ENCODE results near the gene TMEM50B.
"Not testable (repeated sequence)": the region's sequence is repeated elsewhere in the genome, so short reads cannot be mapped to it uniquely, and the experiment has no call there.

The TMEM50B gene

DNA sequence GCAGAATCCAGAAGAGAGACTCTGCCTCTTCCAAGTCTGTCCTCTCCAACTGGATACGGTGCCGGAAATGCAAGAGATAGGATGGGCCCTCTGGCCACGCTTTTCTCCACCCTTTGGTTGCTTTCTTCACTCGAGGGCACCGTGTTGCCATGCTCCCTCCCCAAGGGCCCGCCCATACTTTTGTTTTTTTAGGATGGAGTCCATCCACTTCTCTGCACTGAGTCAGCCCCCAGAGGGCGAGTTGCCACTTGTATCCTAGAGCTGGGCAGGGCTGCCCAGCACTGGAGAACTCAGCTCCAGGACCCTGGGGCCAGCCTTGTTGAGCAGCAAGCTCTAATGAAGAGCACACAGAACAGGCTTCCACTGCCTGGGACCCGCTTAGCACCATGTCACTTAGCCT is 51.1 kb downstream of the TMEM50B start:
- peak; percentile 30 for DNase-seq (ENCODE audit: low spot score)

DNA sequence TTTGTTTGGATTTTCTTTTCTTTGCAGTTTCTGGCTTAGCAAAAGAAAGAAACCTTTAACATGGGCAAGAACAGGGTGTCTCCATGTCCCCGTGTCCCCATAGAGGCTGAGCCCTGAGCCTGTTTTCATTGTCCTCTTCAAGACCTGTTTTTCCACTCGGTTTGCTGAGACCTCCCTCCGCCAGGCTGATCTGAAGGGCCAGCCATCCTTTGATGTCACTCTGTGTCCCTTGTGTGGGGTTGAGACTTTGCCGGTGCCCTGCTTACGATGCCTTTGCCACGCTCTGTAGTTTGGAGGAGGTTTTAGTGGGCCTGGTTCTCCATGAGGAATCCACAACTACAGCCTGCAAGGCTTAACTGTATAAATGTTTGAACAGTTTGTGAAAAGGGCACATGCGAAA is 52.7 kb downstream of the TMEM50B start:
- no peak for DNase-seq (ENCODE audit: low spot score)

DNA sequence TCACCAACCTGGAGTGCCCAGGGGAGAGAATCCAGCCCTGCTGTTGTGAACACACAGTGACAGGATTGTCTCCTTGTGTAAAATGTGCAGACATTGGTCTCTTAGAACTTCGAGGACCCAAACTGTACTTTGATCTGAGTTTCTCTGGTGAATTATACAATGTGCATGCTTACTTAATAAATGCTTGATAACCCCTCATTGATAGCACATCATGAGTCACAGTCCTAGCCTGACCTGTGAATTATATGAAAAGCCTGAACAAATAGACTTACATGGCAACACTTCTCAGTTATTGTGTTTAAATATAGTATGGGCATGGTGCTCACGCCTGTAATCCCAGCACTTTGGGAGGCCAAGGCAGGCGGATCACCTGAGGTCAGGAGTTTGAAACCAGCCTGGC is 53.9 kb downstream of the TMEM50B start:
- DNase-seq (ENCODE audit: low spot score): no peak

DNA sequence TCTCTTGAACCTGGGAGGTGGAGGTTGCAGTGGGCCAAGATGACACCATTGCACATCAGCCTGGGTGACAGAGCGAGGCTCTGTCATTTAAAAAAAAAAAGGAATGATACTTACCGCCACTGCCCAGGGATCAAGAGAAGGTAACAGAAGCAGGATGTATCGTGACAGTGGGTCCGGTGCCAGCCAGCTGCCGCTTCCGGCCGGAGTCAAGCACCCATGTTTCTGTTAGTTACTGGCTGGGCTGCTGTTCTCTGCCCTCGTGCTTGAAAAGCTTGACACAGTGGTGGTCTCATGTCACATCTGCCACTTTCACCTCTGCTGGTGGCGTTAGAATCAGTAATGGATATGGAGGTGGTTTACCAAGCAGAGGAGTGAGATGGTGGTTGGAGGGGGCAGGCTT is 55.6 kb downstream of the TMEM50B start:
- no peak for DNase-seq (ENCODE audit: low spot score)

DNA sequence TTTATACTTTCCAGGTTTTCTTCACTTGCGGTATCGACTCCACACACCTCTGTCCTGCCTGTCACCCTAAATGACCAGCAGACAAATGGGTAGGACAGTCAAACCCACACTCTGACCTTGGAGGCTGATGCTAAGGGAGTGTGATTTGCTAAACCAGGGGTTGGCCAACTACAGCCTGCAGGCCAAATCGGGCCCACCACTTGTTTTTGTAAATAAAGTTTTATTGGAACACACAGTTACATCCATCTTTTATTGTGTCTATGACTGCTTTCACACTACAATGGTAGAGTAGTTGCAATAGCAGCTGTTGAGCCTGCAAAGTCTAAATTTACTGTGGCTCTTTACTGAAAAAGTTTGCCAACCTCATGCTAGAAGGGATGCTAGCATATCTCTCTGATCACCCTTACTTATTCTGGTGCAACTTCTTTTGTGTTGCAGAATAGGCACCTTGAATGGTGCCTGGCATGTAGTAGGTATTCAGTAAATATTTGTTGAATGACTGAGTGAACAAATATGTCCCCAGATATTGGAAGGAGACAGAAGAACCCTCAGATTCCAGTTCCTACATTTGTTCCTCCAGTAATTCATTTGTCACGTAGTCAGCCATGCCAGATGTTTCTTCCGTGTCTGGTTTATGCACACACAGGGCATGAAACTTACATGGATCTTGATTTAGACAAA is 57.9 kb downstream of the TMEM50B start:
- DNase-seq (ENCODE audit: low spot score): no peak

DNA sequence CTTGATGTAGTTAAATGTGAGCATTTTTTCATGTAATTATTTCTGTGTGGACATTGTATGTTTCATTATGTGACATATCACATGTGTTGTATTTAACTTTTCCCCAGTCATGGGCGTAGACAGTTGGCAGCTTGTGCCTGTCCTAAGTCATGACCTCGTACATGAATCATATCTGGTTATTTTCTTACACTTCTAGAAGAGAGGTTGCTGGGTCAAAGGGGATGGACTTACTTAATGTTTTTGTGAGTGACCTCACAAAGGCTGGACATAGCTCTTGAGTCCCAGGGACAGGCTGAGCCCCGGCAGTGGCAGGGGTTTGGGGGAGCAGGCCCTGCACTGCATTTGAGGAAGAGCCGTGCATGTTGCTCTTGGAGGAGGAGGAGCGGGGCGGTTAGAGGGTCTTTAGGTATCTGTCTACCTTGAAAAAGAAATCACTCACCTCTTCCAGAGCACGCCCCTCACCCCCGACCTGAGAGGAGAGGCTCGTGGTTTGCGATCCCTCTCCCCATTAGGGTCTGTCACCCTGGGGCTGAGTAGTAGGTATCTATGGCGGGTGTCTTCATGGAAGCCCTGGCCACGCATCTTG is 60.1 kb downstream of the TMEM50B start:
- peak; percentile 17 for DNase-seq (ENCODE audit: low spot score)

DNA sequence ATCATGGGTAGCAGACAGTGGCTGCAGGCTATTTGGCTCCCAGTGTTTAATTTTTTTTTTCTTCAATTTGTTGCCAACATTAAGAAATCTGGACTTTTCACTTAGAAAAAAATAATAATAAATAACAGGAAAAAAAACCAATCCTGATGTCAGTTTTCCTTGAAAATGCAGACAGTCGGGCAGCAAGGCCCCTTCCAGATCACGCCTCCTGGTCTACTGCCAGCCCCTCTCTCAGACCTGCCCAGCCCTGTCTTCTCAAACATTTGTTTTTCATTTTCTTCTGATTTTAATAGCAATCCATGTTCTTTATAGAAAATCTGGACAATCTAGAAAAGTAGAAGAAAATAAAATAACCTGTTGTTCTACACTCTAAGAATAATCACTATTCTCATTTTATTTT is 61.1 kb downstream of the TMEM50B start:
- DNase-seq (ENCODE audit: low spot score): no peak

DNA sequence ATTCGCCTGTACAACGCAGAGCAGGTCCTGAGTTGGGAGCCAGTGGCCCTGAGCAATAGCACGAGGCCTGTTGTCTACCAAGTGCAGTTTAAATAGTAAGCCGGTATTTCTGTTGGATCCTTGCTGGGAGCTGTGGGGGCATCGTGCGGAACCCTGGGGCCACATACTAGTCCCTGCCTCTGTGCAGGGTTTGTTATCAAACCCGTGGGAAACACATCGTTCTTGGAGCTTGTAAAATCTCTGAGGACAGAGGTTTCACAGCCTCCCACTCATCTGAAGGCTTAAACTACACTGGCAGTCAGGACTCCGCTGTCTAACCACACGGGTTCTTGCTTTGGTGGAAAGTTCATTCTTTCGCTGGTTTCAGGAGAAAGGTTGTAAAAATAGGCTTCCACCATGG is 64.8 kb downstream of the TMEM50B start:
- DNase-seq (ENCODE audit: low spot score): no peak

DNA sequence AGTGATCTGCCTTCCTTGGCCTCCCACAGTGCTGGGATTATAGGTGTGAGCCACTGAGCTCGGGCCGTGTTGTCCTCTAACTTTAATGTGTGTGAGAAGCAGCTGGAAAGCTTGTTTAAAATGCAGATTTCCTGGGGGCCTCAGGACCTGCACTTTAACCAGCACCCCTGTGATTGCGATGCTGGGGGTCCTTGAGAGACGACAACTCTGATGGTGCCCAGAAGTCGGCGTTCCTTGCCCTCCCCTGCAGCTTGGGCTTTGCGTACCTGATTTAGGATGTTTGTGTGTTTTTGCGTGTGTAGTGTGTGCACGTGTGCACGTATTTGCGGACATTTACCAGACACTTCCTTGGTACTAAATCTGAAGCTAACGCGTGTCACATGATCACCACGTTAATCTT is 65.7 kb downstream of the TMEM50B start:
- no peak for DNase-seq (ENCODE audit: low spot score)

DNA sequence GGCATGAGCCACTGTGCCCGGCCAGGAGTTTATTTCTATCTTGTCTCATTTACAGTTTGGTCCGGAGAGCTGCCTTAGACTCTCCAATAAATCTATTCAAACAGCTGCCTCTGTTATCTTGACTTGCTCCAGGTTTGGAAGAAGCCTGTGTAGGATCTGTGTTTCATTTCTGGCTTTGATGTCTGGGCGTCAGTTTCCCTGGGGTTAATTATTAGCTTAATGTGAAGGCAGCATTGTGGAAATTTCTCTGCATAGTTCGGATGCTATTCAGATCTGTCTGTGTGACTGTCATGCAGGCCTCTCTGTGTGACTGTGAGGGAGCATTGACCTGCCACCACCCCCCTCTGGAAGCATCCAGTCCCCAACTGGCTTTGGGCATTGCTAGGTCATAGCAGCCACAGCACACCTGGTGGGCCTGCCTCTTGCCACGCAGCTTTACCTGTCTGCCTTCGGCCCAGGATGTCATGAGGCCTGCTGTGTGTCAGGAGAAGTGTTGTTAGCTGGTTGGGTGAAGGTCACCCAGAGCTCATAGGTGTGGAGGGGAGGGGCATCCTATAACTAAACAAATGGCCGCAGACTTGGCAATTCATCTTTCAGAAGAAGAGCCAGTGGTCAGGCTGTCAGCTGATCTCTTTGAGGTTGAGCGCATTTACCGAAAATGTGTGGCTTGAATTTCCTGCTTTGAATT is 66.8 kb downstream of the TMEM50B start:
- DNase-seq (ENCODE audit: low spot score): no peak

DNA sequence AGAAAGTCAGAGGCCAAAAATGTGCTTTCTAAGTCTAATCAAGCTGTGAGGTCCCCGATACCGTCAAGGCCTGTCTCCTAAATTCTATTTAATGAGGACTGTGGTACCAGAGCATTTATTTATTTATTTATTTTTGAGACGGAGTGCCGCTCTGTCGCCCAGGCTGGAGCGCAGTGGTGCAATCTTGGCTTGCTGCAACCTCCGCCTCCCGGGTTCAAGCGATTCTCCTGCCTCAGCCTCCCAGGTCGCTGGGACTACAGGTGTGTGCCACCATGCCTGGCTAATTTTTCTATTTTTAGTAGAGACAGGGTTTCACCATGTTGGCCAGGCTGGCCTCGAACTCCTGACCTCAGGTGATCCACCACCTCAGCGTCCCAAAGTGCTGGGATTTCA is 67.3 kb downstream of the TMEM50B start:
- not testable (repeated sequence) for DNase-seq (ENCODE audit: low spot score)

DNA sequence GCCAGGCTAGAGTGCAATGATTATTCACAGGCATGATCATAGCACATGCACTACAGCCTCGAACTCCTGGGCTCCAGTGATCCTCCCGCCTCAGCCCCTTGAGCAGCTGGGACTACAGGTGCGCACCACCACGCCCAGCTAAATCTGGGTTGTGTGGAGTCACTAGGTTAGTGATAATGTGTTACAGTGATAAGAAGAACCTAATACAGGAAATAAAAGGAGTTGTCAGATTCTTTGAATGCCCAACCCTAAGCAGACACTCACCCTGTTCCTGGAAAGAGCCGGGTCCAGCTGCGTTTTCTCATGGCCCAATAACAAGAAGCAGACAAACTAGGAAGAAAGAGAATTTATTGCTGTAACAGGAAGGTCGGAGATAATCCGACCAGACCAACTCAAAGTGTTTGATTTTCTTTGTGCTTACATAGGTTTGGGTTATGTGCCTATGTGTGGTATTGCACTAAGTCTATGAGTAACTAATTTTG is 67.8 kb downstream of the TMEM50B start:
- DNase-seq (ENCODE audit: low spot score): no peak

DNA sequence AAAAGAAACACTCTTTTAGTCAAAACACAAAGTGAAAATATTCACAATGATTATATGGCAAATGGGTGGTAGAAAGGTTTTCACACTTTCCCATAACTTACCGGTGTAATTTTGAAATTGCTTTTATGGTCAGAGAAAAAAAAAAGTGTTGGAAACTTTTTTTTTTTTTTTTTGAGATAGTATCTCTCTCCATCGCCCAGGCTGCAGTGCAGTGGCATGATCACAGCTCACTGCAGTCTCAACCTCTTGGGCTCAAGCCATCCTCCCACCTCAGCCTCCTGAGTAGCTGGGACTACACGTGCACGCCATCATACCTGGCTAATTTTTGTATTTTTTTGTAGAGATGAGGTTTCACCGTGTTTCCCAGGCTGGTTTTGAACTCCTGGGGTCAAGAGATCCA is 73.3 kb downstream of the TMEM50B start:
- no peak for DNase-seq (ENCODE audit: low spot score)

DNA sequence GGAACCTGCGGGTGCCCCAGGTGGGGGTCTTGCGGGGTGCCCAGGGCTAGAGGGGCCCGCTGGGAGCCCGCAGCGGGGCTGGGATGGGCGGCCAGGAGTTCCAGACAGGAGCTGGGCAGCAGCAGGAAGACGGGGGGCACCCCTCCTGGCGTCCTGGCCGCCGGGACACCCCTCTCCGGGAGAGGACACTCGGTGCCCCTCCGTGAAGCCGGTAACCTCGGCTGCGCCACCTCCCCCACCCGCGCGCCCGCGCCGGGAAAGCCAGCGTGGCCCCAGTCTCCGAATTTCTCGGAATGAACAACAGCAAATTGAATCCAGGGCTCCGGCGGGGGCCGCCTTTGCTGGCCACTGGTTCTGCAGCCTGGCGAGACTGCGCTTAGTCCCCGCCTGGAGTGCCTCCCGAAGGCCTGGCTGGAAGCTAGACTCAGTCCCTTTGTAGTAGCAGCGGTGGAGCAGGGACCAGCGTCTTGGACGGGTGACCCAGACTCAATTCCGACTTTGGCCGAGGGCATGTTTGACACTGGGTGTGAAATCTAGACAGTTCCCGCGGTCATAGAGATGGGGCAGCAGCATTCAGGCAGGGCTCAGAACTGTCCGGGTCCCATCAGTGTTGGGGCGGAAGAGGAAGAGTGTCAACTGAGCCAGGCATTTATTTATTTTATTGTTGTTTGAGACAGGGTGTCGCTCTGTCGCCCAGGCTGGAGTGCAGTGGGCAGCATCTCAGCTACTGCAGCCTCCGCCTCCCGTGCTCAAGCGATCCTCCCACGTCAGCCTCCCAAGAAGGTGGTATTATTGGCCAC is 75.8 kb downstream of the TMEM50B start:
- DNase-seq (ENCODE audit: low spot score): peak; percentile 44

DNA sequence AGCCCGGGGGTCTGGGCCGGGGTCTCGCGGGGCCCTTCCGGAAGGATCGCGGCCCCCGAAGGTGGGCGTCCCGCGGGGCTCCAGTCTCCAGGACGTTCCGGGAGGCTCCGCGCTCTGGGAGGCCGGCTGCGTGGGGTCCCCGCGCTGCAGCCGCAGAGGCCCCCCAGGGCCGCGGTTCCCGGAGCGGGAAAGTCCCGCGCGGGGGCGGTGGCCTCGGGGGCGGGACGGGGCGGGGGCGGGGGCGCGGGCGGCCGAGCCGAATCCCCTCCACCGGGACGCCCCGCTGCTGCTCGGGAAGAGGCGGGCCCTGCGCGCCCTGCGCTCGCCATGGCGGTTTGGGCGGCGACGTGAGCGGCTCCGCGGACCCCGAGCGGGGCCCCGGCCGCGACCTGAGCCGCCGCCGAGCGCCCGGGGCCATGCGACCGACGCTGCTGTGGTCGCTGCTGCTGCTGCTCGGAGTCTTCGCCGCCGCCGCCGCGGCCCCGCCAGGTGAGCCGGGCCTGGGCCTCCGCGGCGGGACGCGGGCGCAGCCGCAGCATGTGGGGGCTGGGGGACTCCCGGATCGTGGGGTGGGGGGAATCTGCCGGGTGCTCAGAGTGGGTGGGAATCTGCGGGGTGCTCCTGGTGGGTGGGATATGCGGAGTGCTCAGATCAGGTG is 76.5 kb downstream of the TMEM50B start, which contains the start of gene IFNGR2:
IFNGR2 (plus strand) TSS at position 286 of the 658 bp plus-strand sequence; CDS start at position 417, 131 bp downstream.
- DNase-seq (ENCODE audit: low spot score): peak; percentile 31

DNA sequence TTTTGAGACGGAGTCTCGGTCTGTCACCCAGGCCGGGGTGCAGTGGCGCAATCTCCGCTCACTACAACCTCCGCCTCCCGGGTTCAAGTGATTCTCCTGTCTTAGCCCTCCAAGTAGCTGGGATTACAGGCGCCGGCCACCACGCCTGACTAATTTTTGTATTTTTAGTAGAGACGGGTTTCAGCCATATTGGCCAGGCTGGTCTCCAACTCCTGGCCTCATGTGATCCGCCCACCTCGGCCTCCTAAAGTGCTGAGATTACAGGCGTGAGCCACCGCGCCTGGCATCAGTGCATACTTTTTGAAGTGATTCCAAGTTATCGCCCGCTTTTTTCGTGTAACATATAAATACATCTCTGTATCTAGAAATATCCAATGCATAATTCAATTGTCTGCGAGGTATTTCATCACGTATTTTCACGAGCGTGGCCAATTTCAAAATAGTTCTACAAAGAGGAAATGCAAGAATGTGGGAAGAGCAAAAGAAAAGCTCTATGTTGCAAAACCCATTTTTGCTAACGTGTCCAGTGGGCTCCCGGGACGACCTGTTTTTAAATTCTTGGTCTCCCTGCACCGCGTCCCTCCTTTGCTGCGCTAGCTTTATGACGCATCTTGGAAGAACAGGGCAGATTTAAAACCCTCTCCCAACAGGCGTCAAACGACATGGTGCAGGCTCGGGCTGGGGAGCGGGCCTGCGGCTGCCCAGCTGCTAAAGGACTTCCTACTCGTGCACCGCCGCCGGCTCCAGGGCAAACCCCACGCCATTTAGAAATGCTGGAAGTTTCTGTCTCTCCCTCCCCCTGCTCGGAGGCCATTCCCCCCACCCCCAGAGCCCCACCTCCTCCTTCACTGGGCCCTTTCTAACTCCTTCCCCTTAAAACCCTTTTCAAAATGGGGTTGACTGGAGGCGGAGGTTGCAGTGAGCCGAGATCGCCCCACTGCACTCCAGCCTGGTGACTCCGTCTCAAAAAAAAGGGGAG is 77.5 kb downstream of the TMEM50B start:
- peak; percentile 58 for DNase-seq (ENCODE audit: low spot score)

DNA sequence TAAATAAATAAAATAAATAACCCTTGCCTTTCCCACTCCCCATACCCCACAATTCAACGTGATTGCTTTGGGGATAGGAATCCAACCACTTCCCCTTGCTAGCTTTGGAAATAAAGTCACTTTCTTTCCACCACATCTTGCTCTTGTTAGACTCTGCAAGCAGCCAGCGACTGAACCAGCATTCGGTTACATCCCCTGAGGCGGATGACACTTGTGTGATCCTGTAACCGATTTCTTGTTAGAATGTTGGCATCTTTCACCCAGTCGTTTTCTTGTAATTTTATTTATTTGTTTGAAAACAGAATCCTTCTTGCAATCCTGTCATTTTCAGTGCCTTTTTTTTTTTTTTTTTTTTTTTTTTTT is 78.2 kb downstream of the TMEM50B start:
- peak; percentile 52 for DNase-seq (ENCODE audit: low spot score)
